CD4-positive, alpha-beta T cell (primary cell): Measurements from ENCODE around the gene LCA5L. TPM values are rescaled to one million over a fixed set of nuclear protein-coding genes. Genes with fewer than 3 reads are reported as not detected.

Experiments
- ATAC-seq: fragments of 200-7000 bp; cut with Tn5 transposase; one replicate; pipeline ENCODE4 v1.10.0; 2022; ENCODE audit warnings: mild to moderate bottlenecking; ENCODE audit not compliant: poor library complexity
- CTCF ChIA-PET: fragments of 350-600 bp; sonication (Branson Sonifier 250); formaldehyde crosslinking; loops from one replicate; lab custom pipeline; 2021; ENCODE audit warnings: antibody characterized with exemption, inconsistent platforms; lab: Charles Lee
- POLR2A ChIA-PET: fragments of 350-600 bp; sonication (Branson Sonifier 250); formaldehyde crosslinking; loops from one replicate; lab custom pipeline; 2021; ENCODE audit warnings: antibody characterized with exemption, inconsistent platforms; lab: Charles Lee
- DNase-seq, 14 experiments: peaks; one replicate each; pipeline ENCODE4 v3.0.0-alpha.2; 2013 to 2020; ENCODE audit warnings: mixed read lengths in 2 of 14
- H3K27ac ChIP-seq, 2 donors: one replicate each; pipeline versions ENCODE4 v1.5.1 to v1.7.0; 2013; ENCODE audit warnings: low read length in 2 of 2, low read depth in 1 of 2, mild to moderate bottlenecking in 1 of 2
- H3K27me3 ChIP-seq, 2 experiments: 1 replicate in 1 of 2; 2 replicates in 1 of 2; pipeline versions ENCODE4 v1.6.1 to v1.7.0; 2013; ENCODE audit warnings: low read length in 2 of 2, control low read depth in 1 of 2, mild to moderate bottlenecking in 1 of 2, moderate library complexity in 1 of 2; ENCODE audit not compliant: insufficient read depth in 2 of 2, control insufficient read depth in 1 of 2
- H3K36me3 ChIP-seq: one replicate; pipeline ENCODE4 v1.6.1; 2013; ENCODE audit warnings: low read length, control low read depth; ENCODE audit not compliant: insufficient read depth
- H3K4me1 ChIP-seq: one replicate; pipeline ENCODE4 v1.6.1; 2013; ENCODE audit warnings: low read length, control low read depth; ENCODE audit not compliant: insufficient read depth
- H3K4me3 ChIP-seq: one replicate; pipeline ENCODE4 v1.5.1; 2013; ENCODE audit warnings: mild to moderate bottlenecking, low read length, moderate library complexity
- H3K9me3 ChIP-seq, 2 experiments: 1 replicate in 1 of 2; 2 replicates in 1 of 2; pipeline versions ENCODE4 v1.6.1 to v1.7.0; 2013; ENCODE audit warnings: low read length in 2 of 2, mild to moderate bottlenecking in 2 of 2, control low read depth in 1 of 2, moderate library complexity in 1 of 2; ENCODE audit not compliant: control insufficient read depth in 1 of 2, insufficient read depth in 1 of 2
- H3K27ac Mint-ChIP-seq: one replicate; pipeline ENCODE4 v1.8.0; 2020; ENCODE audit warnings: mixed read lengths
- H3K27me3 Mint-ChIP-seq: one replicate; pipeline ENCODE4 v1.8.0; 2021; ENCODE audit warnings: mixed read lengths
- H3K36me3 Mint-ChIP-seq: one replicate; pipeline ENCODE4 v1.8.0; 2021; ENCODE audit warnings: low read depth, mixed read lengths
- H3K4me1 Mint-ChIP-seq: one replicate; pipeline ENCODE4 v1.8.0; 2021; ENCODE audit warnings: low read depth, mixed read lengths
- H3K4me3 Mint-ChIP-seq: one replicate; pipeline ENCODE4 v1.8.0; 2020; ENCODE audit warnings: mild to moderate bottlenecking, mixed read lengths
- H3K9me3 Mint-ChIP-seq: one replicate; pipeline ENCODE4 v1.8.0; 2020; ENCODE audit warnings: mixed read lengths
- CTCF ChIP-seq: fragments of 200-600 bp; IDR thresholded peaks from one replicate; pipeline ENCODE4 v1.8.0; 2022; ENCODE audit warnings: antibody characterized with exemption, mild to moderate bottlenecking
- intact Hi-C, 2 experiments: fragments of 100-400 bp; cut with DNase I in 1 of 2; cut with micrococcal nuclease in 1 of 2; formaldehyde crosslinking; loops; one replicate each; pipeline versions ENCODE4 v1.15.1 to v1.9.0; 2023 to 2025; cut with DNase I, micrococcal nuclease
- total RNA-seq, 174 experiments: library from RNA in 2 of 174; stranded (reverse) in 2 of 174; gene quantifications; one replicate each; pipeline ENCODE4 v1.2.3 and lab custom pipeline; 2021 to 2026

Gene LCA5L
- total RNA-seq, 2 experiments from 2014 or later = 0.17 TPM; not detected in 1

- ChIA-PET POLR2A (no interaction called here), CTCF (no interaction called here)
- no peak overlapping the region for H3K27ac Mint-ChIP-seq
- intact Hi-C loops = no loop called here
- H3K9me3 Mint-ChIP-seq = no peaks in the 10 kb centered on the region
- DNase-seq (no peak), ATAC-seq (no peak)
- H3K9me3 ChIP-seq = no peaks in the 10 kb centered on the region
- TF ChIP-seq CTCF = no peak
- H3K4me3 Mint-ChIP-seq = no peak overlapping the region
- H3K27ac ChIP-seq = no peak overlapping the region
- no peaks in the 10 kb centered on the region for H3K4me1 Mint-ChIP-seq
- H3K27me3 Mint-ChIP-seq = no peaks in the 10 kb centered on the region
- H3K27me3 ChIP-seq = no peaks in the 10 kb centered on the region
- H3K36me3 ChIP-seq = no peaks in the 10 kb centered on the region
- no peaks in the 10 kb centered on the region for H3K4me1 ChIP-seq
- H3K4me3 ChIP-seq = no peak overlapping the region
- no peaks in the 10 kb centered on the region for H3K36me3 Mint-ChIP-seq
Measured at GRCh38 chr21:39467746-39468145, 22.2 kb upstream of the LCA5L start.

GRCh38 chr21:39466584-39466983 is 21.0 kb upstream of the LCA5L start:
- H3K36me3 Mint-ChIP-seq = no peaks in the 10 kb centered on the region
- no peak for DNase-seq
- TF ChIP-seq CTCF = no peak

GRCh38 chr21:39463308-39463707 is 17.7 kb upstream of the LCA5L start:
- ChIA-PET POLR2A (no interaction called here), CTCF (no interaction called here)
- ATAC-seq (no peak), DNase-seq (no peak)
- Mint-ChIP-seq H3K27ac (no peak overlapping the region), H3K9me3 (no peaks in the 10 kb centered on the region), H3K4me3 (no peak overlapping the region), H3K4me1 (no peaks in the 10 kb centered on the region), H3K27me3 (no peaks in the 10 kb centered on the region), H3K36me3 (no peaks in the 10 kb centered on the region)
- intact Hi-C loops = no loop called here
- H3K27ac ChIP-seq = no peak overlapping the region
- no peaks in the 10 kb centered on the region for H3K36me3 ChIP-seq
- H3K27me3 ChIP-seq = no peaks in the 10 kb centered on the region
- no peak for TF ChIP-seq CTCF
- no peak overlapping the region for H3K4me3 ChIP-seq
- no peaks in the 10 kb centered on the region for H3K9me3 ChIP-seq
- H3K4me1 ChIP-seq = no peaks in the 10 kb centered on the region

More at GRCh38 chr21:39466584-39466983, 21.0 kb upstream of the LCA5L start:
- Histone ChIP-seq H3K27me3 (no peaks in the 10 kb centered on the region), H3K9me3 (no peaks in the 10 kb centered on the region), H3K36me3 (no peaks in the 10 kb centered on the region), H3K4me1 (no peaks in the 10 kb centered on the region), H3K4me3 (no peak overlapping the region), H3K27ac (no peak overlapping the region)
- ATAC-seq = no peak
- no peaks in the 10 kb centered on the region for H3K4me1 Mint-ChIP-seq
- ChIA-PET POLR2A (no interaction called here), CTCF (no interaction called here)
- no peaks in the 10 kb centered on the region for H3K9me3 Mint-ChIP-seq
- no peak overlapping the region for H3K27ac Mint-ChIP-seq
- H3K27me3 Mint-ChIP-seq = no peaks in the 10 kb centered on the region
- H3K4me3 Mint-ChIP-seq = no peak overlapping the region
- intact Hi-C loops = no loop called here
